Measurements from ENCODE around the gene SH3BP5.

Gene SH3BP5

GRCh38 chr3:15323063-15323462 is 9.3 kb downstream of the SH3BP5 start:
- DNase-seq: no peak

GRCh38 chr3:15321349-15321748 is 11.0 kb downstream of the SH3BP5 start:
- no peak for DNase-seq

- DNase-seq: peak; percentile 71
These were observed 12.8 kb downstream of the SH3BP5 start for GRCh38 chr3:15319575-15319974.

GRCh38 chr3:15319136-15319535 is 13.2 kb downstream of the SH3BP5 start:
- DNase-seq: no peak

- no peak for DNase-seq
These were observed 13.7 kb downstream of the SH3BP5 start for GRCh38 chr3:15318661-15319060.

- DNase-seq: peak; percentile 68
These were observed 15.4 kb downstream of the SH3BP5 start for GRCh38 chr3:15316998-15317435.

GRCh38 chr3:15315003-15315402 is 17.4 kb downstream of the SH3BP5 start:
- no peak for DNase-seq

- DNase-seq: no peak
These were observed 18.1 kb downstream of the SH3BP5 start for GRCh38 chr3:15314276-15314675.

GRCh38 chr3:15313461-15313860 is 18.9 kb downstream of the SH3BP5 start:
- DNase-seq: no peak

- no peak for DNase-seq
These were observed 19.8 kb downstream of the SH3BP5 start for GRCh38 chr3:15312550-15312949.

GRCh38 chr3:15310491-15311370 is 21.7 kb downstream of the SH3BP5 start:
- no peak for DNase-seq

- DNase-seq: peak; percentile 52
These were observed 22.6 kb downstream of the SH3BP5 start for GRCh38 chr3:15309662-15310335.

GRCh38 chr3:15307580-15307979 is 24.8 kb downstream of the SH3BP5 start:
- DNase-seq: no peak

GRCh38 chr3:15306979-15307359 is 25.4 kb downstream of the SH3BP5 start:
- no peak for DNase-seq

- DNase-seq: no peak
These were observed 27.0 kb downstream of the SH3BP5 start for GRCh38 chr3:15305359-15305844.

GRCh38 chr3:15303728-15304127 is 28.7 kb downstream of the SH3BP5 start:
- DNase-seq: no peak

GRCh38 chr3:15303216-15303615 is 29.2 kb downstream of the SH3BP5 start:
- no peak for DNase-seq

- no peak for DNase-seq
These were observed 30.6 kb downstream of the SH3BP5 start for GRCh38 chr3:15301761-15302160.

GRCh38 chr3:15300323-15301078 is 31.9 kb downstream of the SH3BP5 start:
- no peak for DNase-seq

GRCh38 chr3:15299036-15299435 is 33.4 kb downstream of the SH3BP5 start:
- no peak for DNase-seq

GRCh38 chr3:15298504-15298903 is 33.9 kb downstream of the SH3BP5 start:
- no peak for DNase-seq

- no peak for DNase-seq
These were observed 34.6 kb downstream of the SH3BP5 start for GRCh38 chr3:15297608-15298350.

GRCh38 chr3:15295506-15295905 is 36.9 kb downstream of the SH3BP5 start:
- no peak for DNase-seq
